ENCODE results near the gene ADAMTS2. TPM values are rescaled to one million over a fixed set of nuclear protein-coding genes. Genes with fewer than 3 reads are reported as not detected.

Gene ADAMTS2
- total RNA-seq, 2 experiments from 2014 or later = not detected

DNA sequence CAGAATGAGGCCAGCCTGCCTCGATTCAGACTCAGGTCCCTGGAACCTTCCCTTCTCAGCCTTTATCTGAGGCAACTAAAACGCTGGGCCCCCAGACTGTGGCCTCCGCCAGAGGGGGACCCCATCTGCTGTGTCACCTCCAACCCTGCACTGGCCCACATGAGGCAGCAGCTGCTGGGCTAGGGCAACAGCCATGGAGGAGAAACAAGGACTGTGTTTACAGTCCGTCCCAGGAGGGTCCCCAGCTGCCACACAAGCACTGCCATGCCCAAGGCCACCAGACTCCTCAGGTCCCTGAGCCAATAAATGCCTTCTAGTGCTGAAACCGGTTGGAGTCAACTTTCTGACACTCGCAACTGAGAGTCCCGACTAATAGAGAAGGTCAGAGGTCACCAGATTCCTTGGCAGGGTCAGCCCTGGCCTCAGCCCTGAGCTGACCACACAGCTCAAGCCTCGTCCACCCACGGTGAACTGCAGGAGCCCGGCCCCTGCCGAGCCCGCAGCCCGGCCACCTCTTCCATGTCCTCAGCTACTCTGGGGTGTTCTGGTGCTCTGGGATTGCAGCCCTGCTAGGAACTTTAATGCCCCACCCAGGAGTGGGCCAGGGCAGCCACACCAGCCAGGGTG lies 208.1 kb downstream of the ADAMTS2 start:
- DNase-seq (no peak), ATAC-seq (ENCODE audit: poor library complexity) (no peak)
- TF ChIP-seq CTCF (IDR thresholded peaks at IDR 0.05) = no peak
- H3K36me3 Mint-ChIP-seq (ENCODE audit: low read depth) = no peaks in the 10 kb centered on the region
- H3K27me3 ChIP-seq (ENCODE audit: control insufficient read depth in 1 of 2, insufficient read depth in 2 of 2, low read length in 2 of 2) = no peaks in the 10 kb centered on the region
- ChIA-PET CTCF (no interaction called here), POLR2A (no interaction called here)
- no peaks in the 10 kb centered on the region for H3K36me3 ChIP-seq (ENCODE audit: insufficient read depth, low read length)
- intact Hi-C loops (cut with DNase I, micrococcal nuclease) = loop anchor here in 1 of 2 experiments (5.0 kb wide), 1 partner anchor 990 kb away; no protein-coding TSS in a partner anchor
- no peak overlapping the region for H3K4me3 ChIP-seq (ENCODE audit: low read length)
- no peak overlapping the region for H3K4me3 Mint-ChIP-seq
- H3K9me3 Mint-ChIP-seq = no peaks in the 10 kb centered on the region
- H3K9me3 ChIP-seq (ENCODE audit: control insufficient read depth in 1 of 2, insufficient read depth in 1 of 2, low read length in 2 of 2) = peaks cover 0 to 17% of the 10 kb centered on the region in 2 experiments
- no peak overlapping the region for H3K27ac ChIP-seq (ENCODE audit: low read depth in 1 of 2, low read length in 2 of 2)
- no peaks in the 10 kb centered on the region for H3K27me3 Mint-ChIP-seq
- H3K27ac Mint-ChIP-seq = no peak overlapping the region
- no peaks in the 10 kb centered on the region for H3K4me1 ChIP-seq (ENCODE audit: insufficient read depth, low read length)
- H3K4me1 Mint-ChIP-seq (ENCODE audit: low read depth) = no peaks in the 10 kb centered on the region

DNA sequence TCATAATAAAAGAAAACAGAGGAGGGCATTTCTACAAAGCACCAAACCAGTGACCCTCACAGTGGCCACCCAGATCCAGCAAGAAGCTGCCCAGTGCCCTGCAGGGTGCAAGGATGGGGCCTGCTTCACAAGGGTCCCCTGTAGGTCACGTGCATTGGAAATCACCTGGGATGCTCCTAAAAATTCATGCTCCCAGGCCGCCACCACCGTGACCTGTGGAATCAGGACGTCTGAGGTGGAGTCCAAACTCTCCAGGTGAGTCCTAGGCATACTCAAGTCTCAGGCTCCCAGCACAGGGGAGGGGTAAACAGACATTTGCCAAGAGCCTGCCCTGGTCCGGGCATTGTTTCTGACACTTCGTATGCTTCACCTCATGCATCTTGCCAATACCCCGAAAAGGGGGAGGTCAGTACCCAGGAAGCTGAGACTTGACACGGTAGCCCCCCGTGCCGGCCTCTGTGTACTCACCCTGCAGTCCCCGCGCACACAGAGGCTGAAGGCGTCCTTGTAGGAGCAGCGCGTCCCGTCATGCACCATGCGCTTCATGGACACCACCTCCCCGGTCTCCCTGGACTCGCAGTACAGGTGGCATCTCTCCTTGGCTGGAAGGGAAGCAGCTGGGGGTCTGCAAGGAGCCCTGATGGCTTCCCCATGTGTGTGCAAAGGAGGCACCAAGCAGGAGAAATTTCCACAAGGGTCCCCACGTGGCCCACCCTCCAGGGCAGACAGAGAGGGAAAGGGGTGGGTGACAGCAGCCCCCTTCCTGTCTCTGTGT lies 209.6 kb downstream of the ADAMTS2 start:
- TF ChIP-seq CTCF (IDR thresholded peaks at IDR 0.05) = no peak
- no peak overlapping the region for H3K4me3 Mint-ChIP-seq

GRCh38 chr5:179135006-179135405 lies 210.3 kb downstream of the ADAMTS2 start:
- TF ChIP-seq CTCF (IDR thresholded peaks at IDR 0.05) = no peak
- no peak for ATAC-seq (ENCODE audit: poor library complexity)
- Mint-ChIP-seq H3K27me3 (no peaks in the 10 kb centered on the region), H3K9me3 (no peaks in the 10 kb centered on the region), H3K4me3 (no peak overlapping the region), H3K27ac (no peak overlapping the region), H3K36me3 (ENCODE audit: low read depth) (no peaks in the 10 kb centered on the region), H3K4me1 (ENCODE audit: low read depth) (no peaks in the 10 kb centered on the region)
- no peaks in the 10 kb centered on the region for H3K4me1 ChIP-seq (ENCODE audit: insufficient read depth, low read length)
- ChIA-PET CTCF (no interaction called here), POLR2A (no interaction called here)
- H3K4me3 ChIP-seq (ENCODE audit: low read length) = no peak overlapping the region
- no peak overlapping the region for H3K27ac ChIP-seq (ENCODE audit: low read depth in 1 of 2, low read length in 2 of 2)
- no peaks in the 10 kb centered on the region for H3K36me3 ChIP-seq (ENCODE audit: insufficient read depth, low read length)
- no peak for DNase-seq
- H3K27me3 ChIP-seq (ENCODE audit: control insufficient read depth in 1 of 2, insufficient read depth in 2 of 2, low read length in 2 of 2) = no peaks in the 10 kb centered on the region
- H3K9me3 ChIP-seq (ENCODE audit: control insufficient read depth in 1 of 2, insufficient read depth in 1 of 2, low read length in 2 of 2) = peaks cover 0 to 22% of the 10 kb centered on the region in 2 experiments
- intact Hi-C loops (cut with DNase I, micrococcal nuclease) = loop anchor here in 1 of 2 experiments (5.0 kb wide), 1 partner anchor 992 kb away; no protein-coding TSS in a partner anchor

More for the DNA sequence above, 209.6 kb downstream of the ADAMTS2 start:
- no peaks in the 10 kb centered on the region for H3K36me3 Mint-ChIP-seq (ENCODE audit: low read depth)
- H3K4me1 Mint-ChIP-seq (ENCODE audit: low read depth) = no peaks in the 10 kb centered on the region
- Histone ChIP-seq H3K4me3 (ENCODE audit: low read length) (no peak overlapping the region), H3K4me1 (ENCODE audit: insufficient read depth, low read length) (no peaks in the 10 kb centered on the region), H3K27me3 (ENCODE audit: control insufficient read depth in 1 of 2, insufficient read depth in 2 of 2, low read length in 2 of 2) (no peaks in the 10 kb centered on the region), H3K9me3 (ENCODE audit: control insufficient read depth in 1 of 2, insufficient read depth in 1 of 2, low read length in 2 of 2) (peaks cover 0 to 17% of the 10 kb centered on the region in 2 experiments), H3K27ac (ENCODE audit: low read depth in 1 of 2, low read length in 2 of 2) (no peak overlapping the region), H3K36me3 (ENCODE audit: insufficient read depth, low read length) (no peaks in the 10 kb centered on the region)
- CTCF ChIA-PET = no interaction called here
- intact Hi-C loops (cut with DNase I, micrococcal nuclease) = loop anchor here in 1 of 2 experiments (5.0 kb wide), 1 partner anchor 992 kb away; no protein-coding TSS in a partner anchor
- no peaks in the 10 kb centered on the region for H3K27me3 Mint-ChIP-seq
- ATAC-seq (ENCODE audit: poor library complexity) (no peak), DNase-seq (no peak)
- no peak overlapping the region for H3K27ac Mint-ChIP-seq
- POLR2A ChIA-PET = no interaction called here
- H3K9me3 Mint-ChIP-seq = no peaks in the 10 kb centered on the region
